HCT116 (cell line): ENCODE measurements around the gene SLC16A4. TPM values are rescaled to one million over a fixed set of nuclear protein-coding genes. Genes with fewer than 3 reads are reported as not detected.
A peak's percentile ranks its signal among the peaks of the same experiment; 100 is the strongest.

ENCODE experiments used
- ATAC-seq: fragments of 200-7000 bp; cut with Tn5 transposase; 2 replicates; pipeline ENCODE4 v1.9.1; 2020; ENCODE audit warnings: mild to moderate bottlenecking, moderate library complexity
- BruUV-seq: library from RNA; stranded (reverse); fragments of 400-500 nt; replicated peaks from 2 replicates; lab custom pipeline; 2021; lab: Mats Ljungman, UMichigan
- CTCF ChIA-PET: fragments of 300-600 bp; sonication (Branson Sonifier 250); formaldehyde crosslinking; loops from one replicate; lab custom pipeline; 2021; ENCODE audit warnings: antibody characterized with exemption; lab: Charles Lee
- POLR2A ChIA-PET: fragments of 300-600, 350-600 bp; sonication (Branson Sonifier 250); formaldehyde crosslinking; loops from one replicate; lab custom pipeline; 2021; ENCODE audit warnings: antibody characterized with exemption; lab: Charles Lee
- RAD21 ChIA-PET, 2 experiments: fragments of 300-600 bp; sonication (Branson Sonifier 250); formaldehyde crosslinking; loops; one replicate each; lab custom pipeline; 2023; ENCODE audit warnings: low total read pairs in 2 of 2; ENCODE audit not compliant: uncharacterized antibody in 2 of 2, unreplicated experiment in 2 of 2, low non-redundant PET in 1 of 2; lab: Charles Lee
- DNase-seq: peaks from one replicate; pipeline ENCODE4 v3.0.0-alpha.2; 2010; ENCODE audit warnings: low read depth, low spot score
- H2AFZ ChIP-seq: fragments of 200-600 bp; shearing (Covaris generic), sonication (generic); 2 replicates; pipeline ENCODE4 v1.6.1; 2017; ENCODE audit warnings: low read depth, mixed run types, mixed read lengths, antibody characterized with exemption, low read length; ENCODE audit not compliant: poor library complexity, severe bottlenecking
- H3K27ac ChIP-seq: 2 replicates; pipeline ENCODE4 v1.5.1; 2012; ENCODE audit warnings: low read depth, low read length
- H3K27me3 ChIP-seq: fragments of 200-600 bp; sonication (generic); 2 replicates; pipeline ENCODE4 v1.6.1; 2016; ENCODE audit warnings: mixed run types, low read length, mixed read lengths; ENCODE audit not compliant: insufficient read depth
- H3K36me3 ChIP-seq, 2 experiments: fragments of 200-500 bp in 1 of 2; fragments of 200-600 bp in 1 of 2; sonication (Bioruptor generic) in 1 of 2; sonication (generic) in 1 of 2; 2 replicates each; pipeline versions ENCODE4 v1.5.1 to v1.6.1; 2014 to 2016; ENCODE audit warnings: low read length in 2 of 2, inconsistent platforms in 1 of 2, mixed read lengths in 1 of 2, mixed run types in 1 of 2; ENCODE audit not compliant: insufficient read depth in 2 of 2, control insufficient read depth in 1 of 2
- H3K4me1 ChIP-seq, 2 experiments: fragments of 200-600 bp in 1 of 2; sonication (generic) in 1 of 2; 2 replicates each; pipeline versions ENCODE4 v1.5.1 to v1.6.1; 2012 to 2017; ENCODE audit warnings: low read length in 2 of 2, inconsistent platforms in 1 of 2, mild to moderate bottlenecking in 1 of 2, mixed read lengths in 1 of 2, mixed run types in 1 of 2, moderate library complexity in 1 of 2; ENCODE audit not compliant: insufficient read depth in 2 of 2, control insufficient read depth in 1 of 2
- H3K4me2 ChIP-seq: fragments of 200-600 bp; sonication (generic); 2 replicates; pipeline ENCODE4 v1.6.1; 2017; ENCODE audit warnings: mixed run types, low read length, mixed read lengths
- H3K4me3 ChIP-seq, 2 experiments: fragments of 200-600 bp in 1 of 2; sonication (generic) in 1 of 2; replicated peaks in 1 of 2; 2 replicates each; pipeline ENCODE4 v1.5.1; 2011 to 2016; ENCODE audit warnings: low read length in 2 of 2, control low read depth in 1 of 2, low read depth in 1 of 2, mild to moderate bottlenecking in 1 of 2, mixed read lengths in 1 of 2, mixed run types in 1 of 2
- H3K79me2 ChIP-seq: fragments of 200-600 bp; sonication (generic); 2 replicates; pipeline ENCODE4 v1.6.1; 2017; ENCODE audit warnings: mild to moderate bottlenecking, mixed run types, low read length, moderate library complexity, mixed read lengths; ENCODE audit not compliant: insufficient read depth
- H3K9ac ChIP-seq: fragments of 200-600 bp; sonication (generic); 2 replicates; pipeline ENCODE4 v1.6.1; 2016; ENCODE audit warnings: low read length, mixed read lengths
- H3K9me2 ChIP-seq: fragments of 200-600 bp; sonication (generic), shearing (Covaris generic); 2 replicates; pipeline ENCODE4 v1.6.1; 2017; ENCODE audit warnings: mixed run types, mild to moderate bottlenecking, moderate library complexity; ENCODE audit not compliant: insufficient read depth
- H3K9me3 ChIP-seq, 2 experiments: fragments of 200-500 bp in 1 of 2; fragments of 200-600 bp in 1 of 2; sonication (Bioruptor generic) in 1 of 2; sonication (generic) in 1 of 2; 2 replicates each; pipeline ENCODE4 v1.6.1; 2014 to 2017; ENCODE audit warnings: low read length in 2 of 2, mixed read lengths in 2 of 2, inconsistent platforms in 1 of 2, low read depth in 1 of 2, mild to moderate bottlenecking in 1 of 2, mixed run types in 1 of 2, moderate library complexity in 1 of 2; ENCODE audit not compliant: control insufficient read depth in 1 of 2, insufficient read depth in 1 of 2
- H4K20me1 ChIP-seq: fragments of 200-600 bp; sonication (generic), shearing (Covaris generic); 2 replicates; pipeline ENCODE4 v1.6.1; 2017; ENCODE audit warnings: mixed run types, mild to moderate bottlenecking, moderate library complexity; ENCODE audit not compliant: insufficient read depth
- CEBPB ChIP-seq: IDR thresholded peaks from 2 replicates; pipeline ENCODE4 v1.6.1; 2012; ENCODE audit warnings: low read depth
- CTCF ChIP-seq, 3 experiments: fragments of 200-600 bp in 1 of 3; sonication (generic) in 1 of 3; IDR thresholded peaks in 2 of 3; conservative IDR thresholded peaks in 1 of 3; 2 replicates each; pipeline ENCODE4 v1.5.1; 2012 to 2017; ENCODE audit warnings: low read depth in 2 of 3, low read length in 2 of 3, antibody characterized with exemption in 1 of 3, borderline replicate concordance in 1 of 3, control low read depth in 1 of 3, mild to moderate bottlenecking in 1 of 3, mixed read lengths in 1 of 3, mixed run types in 1 of 3, moderate library complexity in 1 of 3; ENCODE audit not compliant: insufficient read depth in 1 of 3
- EZH2 ChIP-seq: fragments of 200-600 bp; sonication (generic); IDR thresholded peaks from 2 replicates; pipeline ENCODE4 v1.6.1; 2017; ENCODE audit warnings: antibody characterized with exemption, mixed run types
- FOSL1 ChIP-seq: IDR thresholded peaks from 2 replicates; pipeline ENCODE4 v1.6.1; 2012; ENCODE audit warnings: low read depth
- POLR2AphosphoS5 ChIP-seq: IDR thresholded peaks from 2 replicates; pipeline ENCODE4 v1.6.1; 2011; ENCODE audit warnings: mild to moderate bottlenecking, low read depth, low read length, moderate library complexity
- RAD21 ChIP-seq: IDR thresholded peaks from 2 replicates; pipeline ENCODE4 v1.6.1; 2012; ENCODE audit warnings: low read depth, mild to moderate bottlenecking
- ZBTB33 ChIP-seq: IDR thresholded peaks from 2 replicates; pipeline ENCODE4 v1.6.1; 2011; ENCODE audit warnings: mild to moderate bottlenecking, low read length, moderate library complexity; ENCODE audit not compliant: insufficient replicate concordance; ENCODE audit errors: extremely low read depth
- intact Hi-C: fragments of 100-400 bp; cut with micrococcal nuclease; formaldehyde crosslinking; loops from 2 replicates; pipeline ENCODE4 v1.10.0; 2022
- total RNA-seq: library from RNA; stranded (reverse); gene quantifications from one replicate; pipeline ENCODE4 v1.2.1, GENCODE V29; 2021; ENCODE audit not compliant: unreplicated experiment

Gene SLC16A4
- total RNA-seq, 1 experiment from 2014 or later: 0.20 TPM

DNA sequence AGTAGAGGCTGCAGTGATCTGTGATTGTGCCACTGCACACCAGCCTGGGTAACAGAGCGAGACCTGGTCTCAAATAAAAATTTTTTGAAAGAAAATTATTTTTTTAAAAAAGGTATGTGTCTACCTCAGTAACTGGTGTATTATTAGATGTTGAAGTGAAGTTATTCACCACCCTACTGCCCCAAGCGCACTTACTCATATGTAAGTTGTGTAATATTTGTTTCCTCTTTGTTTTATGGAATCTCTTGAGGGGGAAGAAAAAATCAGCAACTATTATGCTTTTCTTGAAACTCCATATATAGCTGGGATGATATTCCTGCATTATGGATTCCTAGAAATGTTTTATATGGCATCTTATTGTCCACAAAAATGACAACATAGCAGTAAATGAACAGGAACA, 30.4 kb downstream of the SLC16A4 start:
- Histone ChIP-seq H3K4me3 (no peak overlapping the region), H3K27ac (no peak overlapping the region), H3K9me2 (no peaks in the 10 kb centered on the region), H3K9me3 (no peaks in the 10 kb centered on the region), H4K20me1 (no peaks in the 10 kb centered on the region), H3K9ac (no peak overlapping the region), H3K4me2 (no peak overlapping the region), H3K36me3 (peaks cover 17 to 20% of the 10 kb centered on the region in 2 experiments; a peak in 3 of 4 replicates), H3K79me2 (peaks cover 99% of the 10 kb centered on the region), H2AFZ (no peak overlapping the region), H3K27me3 (no peaks in the 10 kb centered on the region), H3K4me1 (peaks cover 6% of the 10 kb centered on the region in 2 experiments; a peak in 2 of 4 replicates)
- POLR2A ChIA-PET: interaction anchor here (0.8 kb wide), 1 partner anchor 22 kb away, joined by 4 read pairs; the partner anchor contains the start of gene RBM15
- CTCF ChIA-PET: no interaction called here
- ATAC-seq (no peak), DNase-seq (no peak)
- TF ChIP-seq EZH2: no peak
- RAD21 ChIA-PET: no interaction called here
- BruUV-seq: no TSS peak
- intact Hi-C loops: no loop called here

GRCh38 chr1:110356379-110356778, 34.4 kb downstream of the SLC16A4 start:
- RAD21 ChIA-PET: no interaction called here
- TF ChIP-seq FOSL1: peak; percentile 26; the same call in 1 of the 2 replicates
- TF ChIP-seq RAD21: no peak
- no peak for TF ChIP-seq CEBPB
- TF ChIP-seq CTCF (IDR thresholded peaks at IDR 0.05 in 2 of 3, conservative IDR thresholded peaks at IDR 0.05 in 1 of 3; ENCODE audit: borderline replicate concordance in 1 of 3, insufficient read depth in 1 of 3, low read depth in 2 of 3, low read length in 2 of 3): no peak
- no peak for TF ChIP-seq POLR2AphosphoS5
- TF ChIP-seq ZBTB33: no peak
- TF ChIP-seq, all 23 proteins: peak for 1
- peaks cover 98% of the 10 kb centered on the region for H3K79me2 ChIP-seq
- H3K4me2 ChIP-seq: no peak overlapping the region
- H3K9ac ChIP-seq: no peak overlapping the region
- H3K27me3 ChIP-seq: no peaks in the 10 kb centered on the region
- no peak for DNase-seq
- peaks cover 6% of the 10 kb centered on the region in 2 experiments; a peak in 2 of 4 replicates for H3K4me1 ChIP-seq
- peaks cover 10% of the 10 kb centered on the region; the same call in 1 of the 2 replicates for H4K20me1 ChIP-seq
- H3K36me3 ChIP-seq: peaks cover 12 to 17% of the 10 kb centered on the region in 2 experiments; a peak in 2 of 4 replicates
- no peak overlapping the region for H3K27ac ChIP-seq
- CTCF ChIA-PET: no interaction called here
- H3K9me3 ChIP-seq: no peaks in the 10 kb centered on the region
- POLR2A ChIA-PET: no interaction called here
- no TSS peak for BruUV-seq
- ATAC-seq: no peak
- no peak overlapping the region for H3K4me3 ChIP-seq
- intact Hi-C loops: no loop called here
- no peaks in the 10 kb centered on the region for H3K9me2 ChIP-seq
- H2AFZ ChIP-seq: no peak overlapping the region
